Glomerular visceral epithelial cell (primary cell): ENCODE measurements around the gene NKX2-1.
"Not testable (repeated sequence)": the region's sequence is repeated elsewhere in the genome, so short reads cannot be mapped to it uniquely, and the experiment has no call there.

Experiments used
- DNase-seq: peaks from one replicate; pipeline ENCODE4 v3.0.0-alpha.2; 2016; ENCODE audit errors: extremely low spot score

The NKX2-1 gene

DNA sequence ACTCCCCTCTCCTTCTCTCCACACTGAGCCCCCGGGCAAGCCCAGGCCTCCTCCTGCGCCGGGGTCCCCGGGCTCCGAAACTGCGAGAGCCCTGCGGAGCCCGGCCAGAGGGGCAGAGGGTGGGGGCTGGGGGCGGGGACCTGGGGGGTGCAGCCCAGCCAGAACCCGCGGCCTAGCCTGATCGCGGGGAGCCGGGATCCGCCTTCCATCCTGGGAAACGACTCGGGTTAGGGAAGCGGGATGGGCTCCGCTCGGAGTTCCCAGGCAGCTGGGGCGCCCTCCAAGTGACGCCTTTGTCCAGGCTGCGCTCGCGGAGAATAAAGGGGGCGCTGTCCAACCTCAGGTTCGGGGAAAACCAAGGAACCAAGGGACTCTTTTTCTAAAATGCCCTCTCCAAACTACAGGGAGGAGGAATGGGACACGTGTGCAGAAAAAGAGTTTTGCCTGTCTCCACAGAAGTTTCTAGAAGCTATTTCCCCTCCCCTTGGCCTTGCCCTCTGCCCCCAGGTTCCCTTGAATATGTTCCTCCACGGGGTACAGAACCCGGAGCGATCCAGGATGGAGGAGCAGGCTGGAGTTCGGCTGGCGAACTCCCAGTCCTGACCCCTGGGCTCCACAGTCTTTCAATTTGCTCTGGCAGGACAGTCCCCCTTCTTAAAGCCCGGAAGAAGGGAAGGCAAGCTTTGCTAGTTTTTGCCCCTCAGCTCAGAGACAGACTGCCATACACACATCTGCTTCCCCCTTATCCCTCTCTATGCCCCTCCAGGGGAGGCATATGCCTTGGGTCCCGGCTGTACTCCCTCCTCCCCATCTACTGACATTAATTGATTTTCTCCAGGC, 13.9 kb downstream of the NKX2-1 start:
- DNase-seq = no peak

DNA sequence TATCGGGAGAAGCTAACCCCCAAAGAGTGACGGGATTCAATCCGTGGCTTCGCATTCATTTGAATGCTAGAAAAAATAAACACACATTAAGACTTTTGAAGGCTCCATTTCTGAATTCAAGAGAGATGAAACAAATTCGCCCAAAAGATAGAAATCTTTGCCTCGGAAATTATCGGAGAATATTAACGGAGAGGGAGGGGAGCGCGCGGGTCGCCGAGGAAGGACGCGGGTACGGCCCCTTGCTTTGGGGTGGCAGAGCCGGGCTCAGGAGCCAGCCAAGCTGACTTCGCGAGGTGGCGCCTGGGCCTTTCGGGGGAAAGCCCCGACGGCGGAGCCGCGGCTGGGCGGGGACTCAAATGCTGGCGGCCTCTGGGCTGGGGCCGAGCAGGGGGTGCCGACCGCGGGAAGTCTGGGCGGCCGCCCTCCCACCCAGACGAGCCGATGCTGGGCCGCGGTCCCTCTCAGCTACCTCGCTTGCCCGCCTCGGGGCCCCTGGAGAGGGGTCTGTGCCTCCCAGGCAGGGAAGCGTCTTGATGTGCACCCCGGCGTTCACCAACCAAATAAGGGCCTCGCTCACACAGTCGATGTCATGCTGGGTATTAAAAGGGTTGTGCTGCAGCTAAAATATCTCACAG, 14.7 kb downstream of the NKX2-1 start:
- no peak for DNase-seq

DNA sequence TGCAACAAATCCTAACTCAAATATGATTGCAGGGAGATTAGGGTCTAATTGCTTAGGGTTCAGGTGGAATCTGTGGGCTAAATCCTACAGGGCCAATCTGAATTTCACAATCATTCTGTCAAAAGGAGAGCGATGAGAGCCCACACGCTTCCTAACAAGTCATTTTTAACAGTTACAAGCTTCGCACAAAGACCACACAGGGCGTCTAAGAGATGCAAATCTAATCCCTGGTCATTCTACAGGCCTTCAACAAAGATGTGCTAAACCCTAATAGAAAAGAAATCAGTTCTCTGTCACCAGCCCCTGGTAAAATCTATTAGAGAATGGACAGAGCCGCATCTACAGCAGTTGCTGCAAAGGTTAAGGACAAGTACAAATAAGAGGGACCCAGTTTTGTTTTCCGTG, 15.3 kb downstream of the NKX2-1 start:
- no peak for DNase-seq

DNA sequence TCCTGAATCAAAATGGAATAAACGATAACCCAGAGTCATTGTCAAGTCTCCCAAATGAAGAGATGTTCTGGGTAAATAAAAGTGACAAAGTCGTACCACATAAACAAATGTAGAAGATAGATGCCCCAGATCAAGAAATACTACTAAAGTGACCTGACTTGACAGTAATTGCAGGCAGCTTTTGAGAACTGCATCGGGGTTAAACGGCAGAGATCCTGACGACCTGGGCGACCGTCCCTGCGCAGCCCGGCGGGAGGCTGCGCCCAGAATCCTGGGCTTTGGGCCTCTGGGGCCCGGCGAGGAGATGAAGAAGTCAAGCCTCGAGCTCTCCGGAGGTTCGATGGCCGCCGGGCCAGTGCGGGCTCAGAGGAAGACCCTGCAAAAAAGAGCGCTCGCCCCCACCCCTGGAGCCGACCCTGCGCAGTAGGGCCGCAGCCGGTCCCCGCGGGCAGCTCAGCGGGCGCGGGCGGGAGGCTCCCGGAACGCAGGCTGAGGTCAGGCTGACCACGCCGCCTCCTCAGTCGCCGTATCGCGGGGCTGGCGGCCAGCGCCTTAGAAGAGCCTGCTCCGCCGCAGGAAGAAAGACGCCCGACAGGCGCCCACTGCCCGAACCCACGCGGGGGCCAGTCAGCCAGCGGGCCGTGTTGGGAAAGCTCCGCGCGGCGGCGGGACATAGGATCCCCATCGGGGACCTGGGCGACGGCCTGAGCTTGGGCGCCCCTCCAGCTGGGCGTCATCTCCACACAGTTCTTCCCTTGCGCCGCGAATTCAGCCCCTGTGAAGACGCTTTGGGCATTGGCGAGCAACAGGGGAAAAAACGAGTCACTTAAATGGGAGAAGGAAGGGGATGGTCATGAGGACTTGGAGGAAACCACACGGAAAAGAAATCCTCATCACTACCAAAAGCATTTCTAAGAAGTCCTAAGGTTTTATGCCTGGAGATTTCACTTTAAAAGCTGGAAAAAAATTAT, 16.0 kb downstream of the NKX2-1 start:
- no peak for DNase-seq

DNA sequence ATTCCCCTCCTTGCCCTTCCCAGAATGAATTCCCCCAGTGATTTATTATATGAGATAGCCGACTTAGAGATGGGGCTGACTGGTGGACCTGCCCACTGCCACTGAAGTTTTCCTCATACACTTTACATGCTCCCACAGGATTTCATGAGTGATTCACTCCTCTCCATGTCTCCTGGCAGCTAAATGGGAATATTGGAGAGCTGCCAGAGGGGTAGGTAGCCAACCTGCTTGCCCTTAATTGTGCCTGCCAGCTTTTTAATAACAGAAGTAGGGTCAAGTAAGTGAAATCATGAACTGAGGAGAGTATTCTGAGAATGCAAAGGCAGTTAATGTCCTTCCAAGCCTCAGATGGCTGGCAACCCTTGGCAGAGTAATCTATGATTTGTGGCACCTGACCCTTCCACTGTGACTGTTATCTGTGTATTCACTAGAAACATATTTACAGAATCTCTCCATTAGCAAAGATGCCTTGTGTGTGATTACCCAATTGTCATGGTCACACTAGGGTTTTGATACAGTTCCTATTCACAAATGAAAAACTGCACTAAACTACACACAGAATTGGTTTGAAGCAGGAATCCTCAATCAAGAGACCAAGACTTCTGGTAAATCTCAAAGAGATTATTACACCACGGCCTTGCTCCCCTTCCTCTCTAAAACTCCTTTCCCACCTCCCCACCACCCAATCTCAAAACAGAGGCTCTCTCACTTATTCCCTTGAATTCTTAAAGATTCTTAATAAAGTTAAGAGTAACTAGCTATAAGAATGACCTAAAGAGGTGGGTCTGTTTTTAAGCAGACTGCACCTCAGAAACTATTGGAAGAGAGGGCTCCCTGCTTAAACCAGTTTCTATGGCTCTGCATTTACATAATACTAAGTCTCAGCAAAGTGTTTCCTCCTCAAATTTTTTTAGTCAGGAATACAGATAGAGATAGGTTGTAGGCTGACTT, 17.2 kb downstream of the NKX2-1 start:
- no peak for DNase-seq

DNA sequence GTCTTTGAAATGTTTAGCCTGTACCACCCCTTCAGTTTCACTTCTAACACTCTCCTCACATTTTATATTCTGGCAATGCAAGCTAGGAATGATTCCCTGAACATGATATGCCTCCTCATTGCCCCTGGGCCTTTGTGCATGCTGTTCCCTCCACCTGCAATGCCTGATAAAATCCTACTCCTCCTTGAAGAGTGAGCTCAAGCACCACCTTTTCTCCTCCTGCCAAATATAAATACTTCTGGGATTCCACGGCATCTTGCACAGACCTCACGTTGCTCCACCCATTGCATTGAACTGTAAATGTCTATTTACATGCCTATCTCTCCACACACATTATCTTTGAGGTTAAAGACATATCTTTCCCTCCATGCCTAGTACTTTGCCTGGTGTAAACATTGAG, 21.1 kb downstream of the NKX2-1 start:
- no peak for DNase-seq

DNA sequence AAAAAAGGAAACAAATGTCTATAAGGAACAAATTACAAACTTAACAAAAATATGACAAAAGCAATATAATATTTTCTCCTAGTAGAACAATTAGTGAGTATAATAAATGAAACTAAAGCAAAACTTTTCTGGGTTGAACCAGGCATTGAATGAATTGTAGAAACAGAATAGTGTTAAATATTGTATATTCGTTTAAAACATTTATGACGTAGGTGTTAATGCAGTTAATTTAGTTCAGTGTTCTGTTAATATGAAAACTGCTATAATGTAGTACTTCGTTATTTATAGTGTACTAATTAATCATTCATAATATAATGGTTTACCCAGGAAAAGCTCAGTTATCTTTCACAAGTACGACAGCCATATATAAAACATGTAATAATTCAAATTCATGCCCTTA, 23.7 kb downstream of the NKX2-1 start:
- no peak for DNase-seq

DNA sequence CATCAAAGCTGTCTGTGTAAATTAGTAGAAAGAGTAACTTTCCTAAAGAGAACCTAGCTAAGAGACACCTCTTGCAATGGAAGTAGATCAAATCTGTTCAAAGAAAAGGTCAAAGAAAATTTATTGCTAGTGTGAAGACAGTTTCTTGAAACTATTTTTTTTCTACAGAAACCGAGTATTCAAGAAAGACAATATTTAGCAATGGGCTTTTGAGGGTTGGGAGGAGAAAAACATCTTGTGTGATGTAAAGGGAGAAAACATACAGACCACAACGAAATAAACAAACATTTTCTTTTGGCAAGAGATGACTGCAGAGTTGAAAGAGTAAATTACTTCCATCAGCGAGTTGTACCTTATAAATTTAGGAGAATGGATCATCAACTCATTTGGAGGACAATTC, 24.4 kb downstream of the NKX2-1 start:
- DNase-seq = no peak

DNA sequence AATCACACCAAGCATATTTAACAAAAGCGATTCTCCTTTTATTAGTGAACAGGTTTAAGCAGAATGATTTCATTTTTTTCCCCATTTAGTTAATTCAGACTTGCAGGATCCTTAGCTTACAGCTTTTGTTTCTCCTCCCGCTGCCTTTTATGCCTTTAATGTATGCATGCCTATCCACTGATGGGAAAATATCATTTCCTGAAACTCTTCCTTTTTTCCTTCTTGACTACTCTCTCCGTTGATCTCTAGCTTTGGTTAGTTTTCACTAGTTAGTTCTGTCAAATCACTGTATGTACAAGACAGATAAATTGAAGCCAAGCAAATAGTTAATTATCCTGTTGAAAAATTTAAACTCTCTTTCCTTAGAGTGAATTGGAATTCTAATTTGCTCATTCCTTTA, 26.3 kb downstream of the NKX2-1 start:
- DNase-seq = no peak

DNA sequence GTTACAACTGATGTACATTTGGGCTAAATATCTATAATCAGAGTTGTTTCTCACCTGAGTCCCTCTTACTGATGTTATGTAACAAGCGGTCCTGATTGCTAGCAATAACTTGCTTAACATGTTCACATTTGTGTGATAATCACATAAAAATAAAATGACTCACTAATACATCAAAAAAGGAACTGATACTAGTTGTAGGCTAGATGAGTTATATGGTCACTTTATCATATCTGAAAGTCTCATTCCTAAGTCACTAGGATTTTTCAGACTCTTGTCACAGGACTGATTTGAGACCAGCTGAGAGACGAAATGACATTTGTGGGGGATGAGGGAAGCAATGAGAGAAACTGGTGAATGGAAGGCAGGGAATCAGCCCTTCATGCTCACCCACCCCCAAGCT, 34.3 kb downstream of the NKX2-1 start:
- DNase-seq = no peak

DNA sequence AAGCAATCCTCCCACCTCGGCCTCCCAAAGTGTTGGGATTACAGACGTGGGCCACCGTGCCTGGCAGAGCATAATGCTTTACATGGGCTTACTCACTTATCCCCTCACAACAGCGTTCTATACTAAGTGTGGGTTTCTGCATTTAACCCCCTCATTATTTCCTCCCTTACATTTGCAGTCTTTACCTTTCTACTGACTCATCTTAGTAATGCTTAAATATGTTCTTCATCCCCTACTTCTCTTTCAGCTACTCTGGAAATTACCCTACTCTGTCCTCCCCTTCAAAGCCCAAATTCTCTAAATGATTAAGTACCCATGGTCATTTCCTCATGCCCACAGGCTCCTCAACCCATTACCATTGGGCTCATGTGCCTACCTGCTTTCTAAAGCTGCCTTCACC, 40.7 kb downstream of the NKX2-1 start:
- no peak for DNase-seq

DNA sequence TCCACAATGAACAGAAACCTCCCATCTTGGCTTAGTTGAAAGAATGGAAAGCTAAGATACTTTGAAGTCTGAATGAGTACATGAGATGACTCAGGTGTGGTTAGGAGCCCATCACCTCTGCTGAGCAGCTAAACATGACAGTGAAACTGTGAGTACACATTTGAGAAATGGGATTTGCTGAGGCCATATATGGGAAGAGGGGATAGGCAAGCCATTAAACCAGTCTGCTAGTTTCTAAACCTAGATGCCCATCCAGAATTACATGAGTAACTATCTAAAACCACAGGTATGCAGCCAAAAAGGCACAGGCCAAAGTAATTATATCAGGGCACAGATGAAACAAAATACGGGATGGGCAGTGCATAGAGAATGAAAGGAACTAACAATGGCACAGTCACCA, 41.2 kb downstream of the NKX2-1 start:
- DNase-seq = no peak

DNA sequence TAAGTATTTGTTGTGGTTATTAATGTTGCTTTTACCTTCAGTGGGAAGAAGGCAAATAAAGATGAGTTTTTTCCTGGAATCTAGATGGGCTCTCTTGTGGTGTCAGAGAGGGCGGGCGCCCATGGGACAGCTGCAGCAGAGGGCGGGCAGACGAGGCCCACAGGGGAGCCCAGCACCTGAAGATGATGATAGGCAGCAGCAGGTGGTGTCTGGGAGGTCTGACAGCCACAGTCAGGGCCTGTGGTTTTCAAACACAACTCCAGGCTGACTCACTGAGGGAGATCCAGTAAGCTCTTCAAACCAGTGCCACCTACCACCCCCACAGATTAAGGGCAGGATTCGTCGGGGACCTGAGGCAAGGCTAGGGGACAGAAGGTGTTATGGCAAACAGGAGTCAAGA, 42.8 kb downstream of the NKX2-1 start:
- DNase-seq = no peak

DNA sequence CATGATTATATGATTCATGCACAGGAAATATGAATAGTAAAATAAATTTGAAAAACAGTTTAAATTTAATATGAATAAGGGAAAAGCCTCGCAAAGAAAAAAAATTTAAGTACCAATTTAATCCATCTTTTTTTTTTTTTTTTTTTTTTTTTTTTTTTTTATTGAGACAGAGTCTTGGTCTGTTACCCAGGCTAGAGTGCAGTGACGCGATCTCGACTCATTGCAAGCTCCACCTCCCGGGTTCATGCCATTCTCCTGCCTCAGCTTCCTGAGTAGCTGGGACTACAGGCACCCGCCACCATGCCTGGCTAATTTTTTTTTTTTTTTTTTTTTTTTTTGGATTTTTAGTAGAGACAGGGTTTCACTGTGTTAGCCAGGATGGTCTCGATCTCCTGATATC, 44.0 kb downstream of the NKX2-1 start:
- DNase-seq = not testable (repeated sequence)

DNA sequence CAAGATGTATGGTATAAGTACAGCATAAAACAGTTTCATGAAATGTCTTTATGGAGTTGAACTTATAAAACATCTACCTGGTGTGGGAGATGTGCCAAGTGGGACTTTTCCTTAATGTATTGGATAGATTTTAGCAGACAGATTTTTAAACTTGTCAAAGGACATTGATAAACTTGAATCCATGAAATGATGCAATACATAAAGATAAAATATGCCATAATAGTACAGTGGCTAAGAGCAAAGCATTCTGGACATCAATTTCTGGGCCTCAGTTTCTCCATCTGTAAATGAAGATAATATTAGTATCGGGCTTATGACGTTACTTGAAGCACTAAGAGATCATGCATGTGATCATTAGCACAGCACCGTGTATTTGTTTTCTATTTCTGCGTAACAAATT, 45.4 kb downstream of the NKX2-1 start:
- DNase-seq = no peak

DNA sequence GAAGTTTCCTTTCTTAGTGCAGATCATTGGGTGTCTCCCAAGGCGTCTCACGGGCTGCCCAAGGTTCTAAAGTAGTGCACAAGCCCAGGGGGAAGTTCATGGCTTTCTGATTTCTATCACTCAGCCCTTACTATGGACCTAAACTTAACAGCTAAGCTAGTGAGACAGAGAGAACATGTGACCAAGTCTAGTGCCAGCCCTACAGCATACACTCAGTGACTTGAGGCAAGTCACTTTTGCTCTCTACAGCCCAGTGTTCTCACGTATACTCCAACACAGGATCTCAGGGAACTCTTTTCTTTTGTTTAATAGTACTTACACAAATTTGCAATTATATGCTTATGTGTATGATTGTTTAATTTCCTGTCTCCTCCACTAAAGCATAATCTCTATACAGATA, 48.6 kb downstream of the NKX2-1 start:
- no peak for DNase-seq

DNA sequence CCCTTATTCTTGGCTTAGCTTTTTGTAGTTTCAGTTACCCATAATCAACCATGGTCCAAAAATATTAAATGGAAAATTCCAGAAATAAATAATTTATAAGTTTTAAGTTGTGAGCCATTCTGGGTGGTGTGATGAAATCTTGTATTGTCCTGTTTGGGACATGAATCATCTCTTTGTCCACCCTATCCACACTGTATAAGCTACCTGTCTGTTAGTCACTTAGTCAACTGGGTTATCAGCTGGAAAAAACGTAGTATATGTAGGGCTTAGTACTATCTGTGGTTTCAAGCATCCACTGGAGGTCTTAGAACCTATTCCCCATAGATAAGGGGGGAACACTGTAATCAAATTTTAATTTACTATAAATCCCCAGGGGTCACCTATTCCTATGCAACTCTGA, 52.7 kb downstream of the NKX2-1 start:
- no peak for DNase-seq
